HFFc6 (cell line): Measurements from ENCODE around the gene COL4A2. TPM values are rescaled to one million over a fixed set of nuclear protein-coding genes. Genes with fewer than 3 reads are reported as not detected.

Experiments
- DNase-seq: peaks from one replicate; pipeline ENCODE4 v3.0.0-alpha.2; 2018
- H3K27ac Mint-ChIP-seq: 2 replicates; pipeline ENCODE4 v1.8.0; 2020; ENCODE audit warnings: mild to moderate bottlenecking, mixed read lengths
- H3K27me3 Mint-ChIP-seq: 2 replicates; pipeline ENCODE4 v1.8.0; 2021; ENCODE audit warnings: mild to moderate bottlenecking, moderate library complexity, mixed read lengths; ENCODE audit not compliant: insufficient read depth
- H3K36me3 Mint-ChIP-seq: 2 replicates; pipeline ENCODE4 v1.8.0; 2021; ENCODE audit warnings: low read depth, mixed read lengths
- H3K4me1 Mint-ChIP-seq: 2 replicates; pipeline ENCODE4 v1.8.0; 2020; ENCODE audit warnings: low read depth, mixed read lengths
- H3K4me3 Mint-ChIP-seq: 2 replicates; pipeline ENCODE4 v1.8.0; 2020; ENCODE audit warnings: mild to moderate bottlenecking, moderate library complexity, mixed read lengths
- H3K9me3 Mint-ChIP-seq: 2 replicates; pipeline ENCODE4 v1.8.0; 2020; ENCODE audit warnings: mild to moderate bottlenecking, mixed read lengths
- total RNA-seq, 6 experiments: library from RNA; stranded (reverse); fragmentation: NEBNext Ultra II Directional; extraction: Animal tissue kit (Norgen Biotek cat#: 25700); gene quantifications; 2 replicates in 1 of 6; 3 replicates in 5 of 6; pipeline ENCODE4 v1.2.3, GENCODE V29; 2021
- TF ChIP-seq, protein P1 (sequence below): fragments of 200-600 bp; sonication (generic); IDR thresholded peaks from 2 replicates; pipeline ENCODE4 v1.5.0; 2021; ENCODE audit warnings: antibody characterized with exemption, mild to moderate bottlenecking

The COL4A2 gene
- total RNA-seq, 6 experiments from 2014 or later: 202 to 327 (median 217) TPM

DNA sequence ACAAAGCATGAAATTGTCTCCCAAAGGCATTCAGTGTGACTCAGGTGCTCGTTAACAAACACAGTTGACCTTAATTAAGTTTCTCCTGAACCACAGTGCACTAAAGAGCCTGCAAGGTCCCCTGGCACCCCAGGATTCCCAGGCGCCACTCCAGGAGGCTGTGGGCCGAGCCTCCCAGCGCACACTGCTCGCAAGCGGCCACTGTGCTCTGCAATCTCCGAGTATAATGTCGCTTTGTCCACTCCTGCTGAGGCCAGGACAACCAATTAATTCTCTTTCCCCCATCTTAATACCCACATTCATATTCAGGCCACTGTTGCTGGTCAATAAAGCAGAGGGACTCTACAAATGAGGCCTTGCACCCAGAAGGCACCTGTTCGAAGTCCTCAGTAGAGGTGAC is 245.7 kb downstream of the COL4A2 start:
- no peak for DNase-seq
- no peak overlapping the region for H3K4me3 Mint-ChIP-seq
- TF ChIP-seq, protein P1, sequence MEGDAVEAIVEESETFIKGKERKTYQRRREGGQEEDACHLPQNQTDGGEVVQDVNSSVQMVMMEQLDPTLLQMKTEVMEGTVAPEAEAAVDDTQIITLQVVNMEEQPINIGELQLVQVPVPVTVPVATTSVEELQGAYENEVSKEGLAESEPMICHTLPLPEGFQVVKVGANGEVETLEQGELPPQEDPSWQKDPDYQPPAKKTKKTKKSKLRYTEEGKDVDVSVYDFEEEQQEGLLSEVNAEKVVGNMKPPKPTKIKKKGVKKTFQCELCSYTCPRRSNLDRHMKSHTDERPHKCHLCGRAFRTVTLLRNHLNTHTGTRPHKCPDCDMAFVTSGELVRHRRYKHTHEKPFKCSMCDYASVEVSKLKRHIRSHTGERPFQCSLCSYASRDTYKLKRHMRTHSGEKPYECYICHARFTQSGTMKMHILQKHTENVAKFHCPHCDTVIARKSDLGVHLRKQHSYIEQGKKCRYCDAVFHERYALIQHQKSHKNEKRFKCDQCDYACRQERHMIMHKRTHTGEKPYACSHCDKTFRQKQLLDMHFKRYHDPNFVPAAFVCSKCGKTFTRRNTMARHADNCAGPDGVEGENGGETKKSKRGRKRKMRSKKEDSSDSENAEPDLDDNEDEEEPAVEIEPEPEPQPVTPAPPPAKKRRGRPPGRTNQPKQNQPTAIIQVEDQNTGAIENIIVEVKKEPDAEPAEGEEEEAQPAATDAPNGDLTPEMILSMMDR: no peak
- no peaks in the 10 kb centered on the region for H3K36me3 Mint-ChIP-seq
- H3K27me3 Mint-ChIP-seq: peaks cover 7% of the 10 kb centered on the region
- H3K27ac Mint-ChIP-seq: no peak overlapping the region
- peaks cover 5% of the 10 kb centered on the region for H3K9me3 Mint-ChIP-seq
- H3K4me1 Mint-ChIP-seq: no peaks in the 10 kb centered on the region

DNA sequence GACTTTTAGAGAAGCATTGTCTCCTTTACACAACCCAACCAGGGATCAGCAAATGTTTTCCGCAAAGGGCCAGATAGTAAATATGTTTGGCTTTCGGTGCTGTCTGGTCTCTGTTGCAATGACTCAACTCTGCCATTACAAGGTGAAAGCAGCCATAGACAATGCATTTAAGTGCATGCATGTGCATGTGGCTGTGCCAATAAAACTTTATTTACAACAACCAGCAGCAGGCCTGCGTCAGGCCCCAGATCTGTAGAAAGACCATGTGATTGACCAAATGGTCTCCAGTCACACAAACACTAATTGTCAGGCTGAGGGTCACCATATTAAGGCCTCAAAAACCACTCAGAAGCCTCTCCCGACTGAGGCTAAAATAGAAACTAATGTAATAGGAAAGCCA is 246.3 kb downstream of the COL4A2 start:
- H3K4me1 Mint-ChIP-seq: no peaks in the 10 kb centered on the region
- peaks cover 7% of the 10 kb centered on the region for H3K27me3 Mint-ChIP-seq
- H3K9me3 Mint-ChIP-seq: peaks cover 5% of the 10 kb centered on the region
- no peak overlapping the region for H3K4me3 Mint-ChIP-seq
- H3K27ac Mint-ChIP-seq: no peak overlapping the region
- no peak for DNase-seq
- no peaks in the 10 kb centered on the region for H3K36me3 Mint-ChIP-seq
- TF ChIP-seq, protein P1: no peak

DNA sequence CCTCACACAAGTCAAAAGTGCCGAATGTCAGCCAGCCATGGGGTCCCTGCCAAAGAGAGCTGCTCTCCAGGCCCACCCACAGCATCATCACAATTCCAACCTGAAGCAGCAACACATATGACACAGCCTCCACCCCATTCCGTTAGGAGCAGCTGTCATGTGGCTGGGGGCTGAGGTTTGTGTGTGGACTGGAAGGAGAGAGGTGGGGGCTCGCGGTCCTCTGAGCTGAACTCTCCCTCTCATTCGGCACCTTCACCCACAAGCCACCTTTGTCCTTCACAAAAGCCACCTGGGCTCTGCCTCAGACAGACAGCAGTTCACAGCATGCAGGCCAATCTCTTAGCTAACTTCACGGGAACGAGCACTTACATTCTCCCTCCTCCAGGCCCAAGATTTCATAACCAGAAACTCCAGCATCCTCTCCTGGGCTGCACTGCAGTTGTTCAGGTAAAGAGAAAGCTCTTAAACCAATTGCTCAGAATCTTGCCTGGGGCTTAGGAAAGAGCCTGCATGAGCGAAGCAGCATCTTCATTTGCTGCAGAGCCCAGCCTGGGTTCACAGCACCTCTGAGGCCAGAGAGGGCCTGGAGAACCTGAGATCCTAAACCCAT is 247.2 kb downstream of the COL4A2 start:
- no peak overlapping the region for H3K4me3 Mint-ChIP-seq
- peaks cover 5% of the 10 kb centered on the region for H3K9me3 Mint-ChIP-seq
- TF ChIP-seq, protein P1: no peak
- H3K4me1 Mint-ChIP-seq: 0 out of 2 replicates have a peak, but pooled peaks cover 2% of the 10 kb centered on the region
- peaks cover 10% of the 10 kb centered on the region for H3K27me3 Mint-ChIP-seq
- no peaks in the 10 kb centered on the region for H3K36me3 Mint-ChIP-seq
- no peak for DNase-seq
- no peak overlapping the region for H3K27ac Mint-ChIP-seq

DNA sequence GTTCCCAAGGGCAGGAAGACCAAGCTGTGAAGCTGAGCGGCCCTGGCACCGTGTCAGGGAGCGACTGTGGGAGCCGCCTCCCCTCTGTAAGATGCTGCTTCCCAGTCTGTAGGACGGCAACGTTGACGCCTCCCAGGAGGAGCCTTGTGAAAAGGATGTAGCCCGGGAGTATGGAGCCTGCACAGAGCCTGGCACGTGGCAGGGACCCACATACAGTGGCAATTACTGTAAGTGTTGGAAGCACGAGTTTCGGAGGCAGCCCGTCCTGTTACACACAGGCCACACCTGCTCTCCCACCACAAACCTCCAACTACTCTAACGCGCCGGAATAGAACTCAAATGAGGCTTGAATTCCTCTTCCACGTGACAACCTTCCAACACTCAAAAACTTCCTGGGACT is 247.9 kb downstream of the COL4A2 start:
- TF ChIP-seq, protein P1: no peak

DNA sequence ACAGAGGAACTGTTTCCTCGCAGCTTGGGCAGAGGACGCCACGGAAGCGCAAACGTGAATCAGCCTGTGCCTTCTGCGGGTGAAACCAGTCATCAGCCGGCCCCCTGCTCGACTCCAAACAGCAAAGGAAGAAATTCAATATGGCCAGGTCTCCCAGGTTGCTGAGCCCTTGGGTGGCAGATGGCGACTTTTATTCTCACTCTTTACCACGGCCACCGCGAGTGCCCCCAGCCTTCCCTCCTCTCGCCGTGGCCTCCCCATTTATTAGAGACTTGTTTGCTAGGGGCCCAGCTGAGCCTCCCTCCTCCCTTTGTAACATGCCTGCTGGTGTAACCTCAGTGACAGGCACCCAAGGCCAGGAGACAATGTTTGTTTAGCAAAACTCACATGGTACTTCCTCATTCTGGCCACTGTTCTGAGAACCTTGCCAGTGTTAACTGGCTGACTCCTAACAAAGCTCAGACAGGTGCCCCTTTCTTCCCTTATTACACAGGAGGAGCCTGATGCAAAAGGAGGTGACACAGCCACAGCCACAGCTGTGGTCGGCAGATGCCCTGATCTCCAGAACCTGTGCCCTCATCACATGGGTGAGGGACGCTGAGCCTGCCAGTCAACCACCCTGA is 248.6 kb downstream of the COL4A2 start:
- no peak for DNase-seq
- TF ChIP-seq, protein P1: no peak
- Mint-ChIP-seq H3K27me3 (peaks cover 11% of the 10 kb centered on the region), H3K4me1 (peaks cover 16% of the 10 kb centered on the region), H3K36me3 (no peaks in the 10 kb centered on the region), H3K4me3 (no peak overlapping the region), H3K27ac (no peak overlapping the region), H3K9me3 (peaks cover 5% of the 10 kb centered on the region)

More for the DNA sequence above, 247.9 kb downstream of the COL4A2 start:
- H3K36me3 Mint-ChIP-seq: no peaks in the 10 kb centered on the region
- H3K4me3 Mint-ChIP-seq: no peak overlapping the region
- DNase-seq: no peak
- H3K4me1 Mint-ChIP-seq: peaks cover 8% of the 10 kb centered on the region; the same call in 1 of the 2 replicates
- peaks cover 5% of the 10 kb centered on the region for H3K9me3 Mint-ChIP-seq
- peaks cover 8% of the 10 kb centered on the region for H3K27me3 Mint-ChIP-seq
- no peak overlapping the region for H3K27ac Mint-ChIP-seq
